Limb (tissue), 2 donors: Measurements from ENCODE around the gene BTN3A1.
"Not testable (repeated sequence)": the region's sequence is repeated elsewhere in the genome, so short reads cannot be mapped to it uniquely, and the experiment has no call there.

Experiments used
- DNase-seq, 2 donors: peaks; one replicate each; pipeline ENCODE4 v3.0.0-alpha.2; 2016; ENCODE audit errors: extremely low spot score in 2 of 2

Gene BTN3A1

DNA sequence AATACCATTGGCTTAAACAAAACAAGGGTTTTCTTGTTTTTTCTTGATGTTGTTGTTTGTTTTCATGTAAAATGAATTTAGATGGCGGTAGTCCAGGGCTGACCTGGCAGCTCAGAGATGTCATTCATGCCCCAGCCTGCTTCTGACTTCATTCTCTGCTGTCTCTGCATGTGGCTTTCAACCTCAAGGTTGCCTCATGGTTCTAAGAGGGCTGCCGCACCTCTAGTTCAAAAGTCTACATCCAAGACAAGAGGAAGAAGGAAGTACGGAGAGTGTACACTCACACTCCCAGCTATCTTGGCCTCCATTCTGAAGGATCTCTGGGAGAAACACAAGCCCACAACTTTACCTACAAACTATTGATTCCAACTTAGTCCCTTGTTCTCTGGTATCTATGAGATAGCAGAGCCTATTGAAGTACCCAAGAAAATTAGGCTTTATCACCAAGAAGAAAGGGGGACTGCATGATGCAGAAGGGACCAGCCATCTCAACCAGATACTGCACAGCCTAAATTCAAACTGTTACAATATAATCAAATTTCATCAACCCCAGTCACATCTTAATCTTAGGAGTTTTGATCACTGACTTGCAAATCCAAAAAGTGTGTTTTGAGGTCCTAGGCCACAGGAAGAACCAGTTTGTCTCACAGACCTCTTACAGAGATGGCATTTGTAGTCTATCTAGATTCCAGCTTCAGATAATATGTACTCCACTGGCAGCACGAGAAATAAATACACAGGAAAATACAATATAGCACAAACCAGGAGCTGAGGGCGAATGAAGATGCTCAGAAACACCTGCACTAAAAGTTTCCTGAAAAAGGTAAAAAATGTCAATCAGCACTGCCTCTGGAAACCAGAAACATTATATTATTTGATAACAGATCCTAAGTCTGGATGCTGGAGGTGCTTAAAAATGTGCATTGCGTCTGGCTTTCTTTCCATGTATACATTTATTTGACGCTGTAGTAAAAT is 37.4 kb downstream of the BTN3A1 start:
- no peak for DNase-seq

- DNase-seq, result no peak
These were observed 38.9 kb downstream of the BTN3A1 start for GRCh38 chr6:26440977-26441358.

GRCh38 chr6:26441977-26442376 is 39.9 kb downstream of the BTN3A1 start:
- no peak for DNase-seq

- DNase-seq, result no peak
These were observed 44.0 kb downstream of the BTN3A1 start for GRCh38 chr6:26445934-26446667.

GRCh38 chr6:26447257-26447656 is 45.2 kb downstream of the BTN3A1 start:
- DNase-seq, result no peak

DNA sequence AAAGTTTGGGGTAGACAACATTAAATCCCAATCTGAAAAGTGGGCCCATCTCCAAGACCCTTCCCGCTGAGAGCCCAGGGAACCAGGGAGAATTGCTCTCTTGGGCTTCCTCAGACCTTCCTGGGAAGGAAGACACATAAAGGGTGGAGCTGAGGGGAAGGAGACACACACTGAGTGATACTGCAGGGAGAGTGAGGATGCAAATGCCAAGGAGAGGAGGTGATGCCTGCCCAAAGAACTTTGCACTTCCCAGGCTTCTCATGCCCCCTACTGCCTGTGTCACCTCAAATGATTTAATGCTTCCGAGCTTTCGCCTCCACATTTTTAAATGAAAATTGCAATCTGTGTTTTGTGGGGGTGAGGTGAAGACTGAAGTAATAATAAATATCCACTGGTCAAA is 48.2 kb downstream of the BTN3A1 start:
- no peak for DNase-seq

- DNase-seq, result no peak
These were observed 50.7 kb downstream of the BTN3A1 start for GRCh38 chr6:26452631-26453235.

DNA sequence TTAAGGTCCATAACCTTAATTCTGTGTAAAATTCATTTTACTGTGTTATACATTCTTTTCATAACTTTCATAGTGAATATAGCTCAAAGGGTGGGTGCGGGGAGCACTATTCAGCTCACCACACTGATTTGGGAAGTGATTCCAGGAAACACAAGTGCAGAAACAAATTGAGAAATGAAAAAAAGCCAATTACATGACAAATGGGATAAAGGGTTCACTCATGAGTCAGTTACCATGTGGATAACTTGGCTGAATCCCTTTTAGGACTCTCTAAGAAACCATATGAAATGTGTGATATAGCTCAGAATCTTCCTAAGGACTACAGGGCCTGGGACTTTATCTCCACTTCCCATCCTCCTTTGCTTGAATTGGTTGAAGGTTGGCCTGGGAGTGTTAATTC is 52.6 kb downstream of the BTN3A1 start:
- no peak for DNase-seq

GRCh38 chr6:26455357-26455970 is 53.4 kb downstream of the BTN3A1 start:
- DNase-seq, result no peak

- peak in 1 of 2 donors; percentile 69 for DNase-seq
These were observed 55.3 kb downstream of the BTN3A1 start for GRCh38 chr6:26457264-26457805.

GRCh38 chr6:26457806-26458688 is 56.0 kb downstream of the BTN3A1 start, which contains the start of gene BTN2A1:
Gene BTN2A1 (plus strand): TSS chr6:26457955. CDS start chr6:26458637, 682 bp downstream.
- peak; percentile 84 to 95 for DNase-seq

DNA sequence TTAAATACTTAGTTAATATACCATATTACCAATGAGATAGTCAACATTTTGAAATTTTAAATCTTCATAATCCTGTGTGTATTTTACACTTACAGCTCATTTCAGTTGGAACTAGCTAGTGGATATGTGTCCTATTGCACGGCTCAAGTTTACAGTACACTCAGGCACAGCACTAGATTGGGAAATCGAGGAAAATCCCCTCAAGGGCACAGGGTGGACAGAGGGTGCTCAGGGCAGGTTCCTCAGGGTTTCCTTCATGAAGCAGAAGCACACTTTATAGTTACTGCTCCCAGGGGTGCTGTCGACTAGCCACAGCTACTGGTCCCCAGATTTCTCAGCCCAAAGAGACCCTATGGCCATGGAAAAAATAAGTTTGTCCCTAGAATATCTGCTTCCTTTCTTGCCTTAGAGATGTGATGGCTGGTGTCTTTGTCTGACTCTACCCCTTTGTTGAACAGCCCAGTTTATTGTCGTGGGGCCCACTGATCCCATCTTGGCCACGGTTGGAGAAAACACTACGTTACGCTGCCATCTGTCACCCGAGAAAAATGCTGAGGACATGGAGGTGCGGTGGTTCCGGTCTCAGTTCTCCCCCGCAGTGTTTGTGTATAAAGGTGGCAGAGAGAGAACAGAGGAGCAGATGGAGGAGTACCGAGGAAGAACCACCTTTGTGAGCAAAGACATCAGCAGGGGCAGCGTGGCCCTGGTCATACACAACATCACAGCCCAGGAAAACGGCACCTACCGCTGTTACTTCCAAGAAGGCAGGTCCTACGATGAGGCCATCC is 57.1 kb downstream of the BTN3A1 start:
- no peak for DNase-seq

- not testable (repeated sequence) for DNase-seq
These were observed 59.3 kb downstream of the BTN3A1 start for GRCh38 chr6:26461353-26461752.

- no peak for DNase-seq
These were observed 61.9 kb downstream of the BTN3A1 start for GRCh38 chr6:26464014-26464413.

DNA sequence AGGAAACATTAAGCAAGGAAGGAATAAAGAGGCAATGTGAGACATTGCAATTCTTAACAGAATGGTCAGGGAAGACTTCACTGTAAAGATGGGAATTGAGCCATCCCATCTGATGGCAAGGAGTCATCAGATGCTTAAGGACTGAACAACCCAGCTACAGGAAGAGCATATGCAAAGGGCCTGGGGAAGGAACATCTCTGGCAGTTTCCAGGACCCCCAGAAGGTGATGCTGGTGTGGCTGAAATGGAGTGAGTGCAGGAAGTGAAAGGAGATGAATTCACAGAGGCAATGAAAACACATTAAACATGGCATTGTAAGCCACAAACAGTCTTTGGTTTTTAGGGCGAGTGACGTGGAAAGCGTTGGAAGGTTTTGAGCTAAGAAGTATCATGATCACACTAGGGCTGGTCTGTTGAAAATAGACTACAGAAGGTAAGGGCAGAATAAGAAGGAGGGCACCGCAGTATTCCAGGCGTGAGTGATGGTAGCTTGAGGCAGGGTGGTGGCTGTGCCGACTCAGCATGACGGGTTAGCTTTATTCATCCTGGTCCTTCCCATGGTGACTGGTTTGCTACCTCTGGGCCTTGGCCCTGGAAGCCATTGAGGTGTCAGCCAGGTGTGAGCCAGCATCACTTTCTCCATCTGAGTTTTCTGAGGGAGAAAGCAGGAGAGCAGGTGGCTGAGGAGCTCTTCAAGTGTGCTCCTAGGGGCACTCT is 62.5 kb downstream of the BTN3A1 start:
- DNase-seq, result no peak
